Sigmoid colon (tissue), 4 donors: ENCODE measurements around the gene RYK.

Source experiments
- CTCF ChIP-seq, 4 experiments: fragments of 450-650 bp in 3 of 4; fragments of 200-600 bp in 1 of 4; IDR thresholded peaks; one replicate each; pipeline ENCODE4 v1.5.1; 2016 to 2019; ENCODE audit warnings: antibody characterized with exemption in 4 of 4, mild to moderate bottlenecking in 3 of 4, moderate library complexity in 2 of 4
- EP300 ChIP-seq, 4 donors: sonication (generic); formaldehyde crosslinking; IDR thresholded peaks; one replicate each; pipeline ENCODE4 v1.6.1; 2017; ENCODE audit warnings: antibody characterized with exemption in 4 of 4
- POLR2A ChIP-seq, 2 donors: fragments of 450-650 bp; IDR thresholded peaks; one replicate each; pipeline ENCODE4 v1.6.1; 2016; ENCODE audit warnings: antibody characterized with exemption in 2 of 2, mild to moderate bottlenecking in 2 of 2, moderate library complexity in 2 of 2

GRCh38 chr3:134228035-134228434, 22.6 kb downstream of the RYK start:
- no peak for TF ChIP-seq CTCF (IDR thresholded peaks at IDR 0.05)
- no peak for TF ChIP-seq EP300 (IDR thresholded peaks at IDR 0.05)
- TF ChIP-seq POLR2A (IDR thresholded peaks at IDR 0.05): no peak
